Hepatocyte (in vitro differentiated cells): ENCODE measurements around the gene EHBP1. TPM values are rescaled to one million over a fixed set of nuclear protein-coding genes. Genes with fewer than 3 reads are reported as not detected.
"Not testable (repeated sequence)": the region's sequence is repeated elsewhere in the genome, so short reads cannot be mapped to it uniquely, and the experiment has no call there.

Experiments used
- DNase-seq: peaks from one replicate; pipeline ENCODE4 v3.0.0-alpha.2; 2016; ENCODE audit warnings: low spot score
- H2AFZ ChIP-seq: fragments of 200-600 bp; sonication (generic); 2 replicates; pipeline ENCODE4 v1.6.0; 2016; ENCODE audit warnings: antibody characterized with exemption, mild to moderate bottlenecking
- H3K27ac ChIP-seq: fragments of 200-600 bp; sonication (generic); 2 replicates; pipeline ENCODE4 v1.5.1; 2016; ENCODE audit warnings: mild to moderate bottlenecking
- H3K27me3 ChIP-seq: fragments of 200-600 bp; sonication (generic); 2 replicates; pipeline ENCODE4 v1.6.1; 2016
- H3K36me3 ChIP-seq: fragments of 200-600 bp; sonication (generic); replicated peaks from 2 replicates; pipeline ENCODE4 v1.5.1; 2016; ENCODE audit warnings: low read depth; ENCODE audit not compliant: insufficient read depth
- H3K4me1 ChIP-seq: fragments of 200-600 bp; sonication (generic); 2 replicates; pipeline ENCODE4 v1.5.1; 2016; ENCODE audit warnings: mild to moderate bottlenecking, moderate library complexity; ENCODE audit not compliant: insufficient read depth
- H3K4me2 ChIP-seq: fragments of 200-600 bp; sonication (generic); 2 replicates; pipeline ENCODE4 v1.6.0; 2016
- H3K4me3 ChIP-seq: fragments of 200-600 bp; sonication (generic); 2 replicates; pipeline ENCODE4 v1.5.1; 2016; ENCODE audit warnings: mild to moderate bottlenecking
- H3K79me2 ChIP-seq: fragments of 200-600 bp; sonication (generic); 2 replicates; pipeline ENCODE4 v1.6.0; 2017; ENCODE audit warnings: mild to moderate bottlenecking
- H3K9me2 ChIP-seq: fragments of 200-600 bp; sonication (generic); replicated peaks from 2 replicates; pipeline ENCODE4 v1.6.0; 2017; ENCODE audit warnings: mild to moderate bottlenecking; ENCODE audit not compliant: insufficient read depth
- H3K9me3 ChIP-seq: fragments of 200-600 bp; sonication (generic); 2 replicates; pipeline ENCODE4 v1.5.1; 2016; ENCODE audit warnings: low read depth, mild to moderate bottlenecking
- H4K20me1 ChIP-seq: fragments of 200-600 bp; sonication (generic); 2 replicates; pipeline ENCODE4 v1.6.0; 2016; ENCODE audit warnings: mild to moderate bottlenecking; ENCODE audit not compliant: insufficient read depth, poor library complexity, severe bottlenecking
- EZH2 ChIP-seq: fragments of 200-600 bp; sonication (generic); IDR thresholded peaks from 2 replicates; pipeline ENCODE4 v1.6.1; 2016; ENCODE audit warnings: antibody characterized with exemption, mild to moderate bottlenecking, borderline replicate concordance
- EZH2phosphoT487 ChIP-seq: fragments of 200-600 bp; sonication (generic); IDR thresholded peaks from one replicate; pipeline ENCODE4 v1.6.1; 2018; ENCODE audit warnings: antibody characterized with exemption, mild to moderate bottlenecking, low read depth, moderate library complexity; ENCODE audit not compliant: unreplicated experiment, severe bottlenecking
- WGBS: methylation state at CpG from one replicate; pipeline ENCODE4 v1.1.6; 2016; ENCODE audit warnings: low lambda C conversion rate; ENCODE audit errors: missing lambda C conversion rate; 5-methylcytosine and 5-hydroxymethylcytosine counted together
- polyA plus RNA-seq: library from polyadenylated mRNA; unstranded; fragments of >200 nt; fragmentation: Nextera tagmentation; extraction: Ambion mirVana; gene quantifications from 2 replicates; pipeline ENCODE4 v1.2.1, GENCODE V29; 2016
- total RNA-seq: library from RNA; depleted of rRNA; stranded (reverse); fragments of >200 nt; gene quantifications from 2 replicates; pipeline ENCODE4 v1.2.3, GENCODE V29; 2014
- TF ChIP-seq, protein P1 (sequence below): fragments of 200-600 bp; sonication (generic); IDR thresholded peaks from 2 replicates; pipeline ENCODE4 v1.5.1; 2016; ENCODE audit warnings: antibody characterized with exemption, mild to moderate bottlenecking; ENCODE audit not compliant: poor library complexity

EHBP1 gene
- total and polyA plus RNA-seq, 2 experiments from 2014 or later, result 11.4 to 34.6 TPM

DNA sequence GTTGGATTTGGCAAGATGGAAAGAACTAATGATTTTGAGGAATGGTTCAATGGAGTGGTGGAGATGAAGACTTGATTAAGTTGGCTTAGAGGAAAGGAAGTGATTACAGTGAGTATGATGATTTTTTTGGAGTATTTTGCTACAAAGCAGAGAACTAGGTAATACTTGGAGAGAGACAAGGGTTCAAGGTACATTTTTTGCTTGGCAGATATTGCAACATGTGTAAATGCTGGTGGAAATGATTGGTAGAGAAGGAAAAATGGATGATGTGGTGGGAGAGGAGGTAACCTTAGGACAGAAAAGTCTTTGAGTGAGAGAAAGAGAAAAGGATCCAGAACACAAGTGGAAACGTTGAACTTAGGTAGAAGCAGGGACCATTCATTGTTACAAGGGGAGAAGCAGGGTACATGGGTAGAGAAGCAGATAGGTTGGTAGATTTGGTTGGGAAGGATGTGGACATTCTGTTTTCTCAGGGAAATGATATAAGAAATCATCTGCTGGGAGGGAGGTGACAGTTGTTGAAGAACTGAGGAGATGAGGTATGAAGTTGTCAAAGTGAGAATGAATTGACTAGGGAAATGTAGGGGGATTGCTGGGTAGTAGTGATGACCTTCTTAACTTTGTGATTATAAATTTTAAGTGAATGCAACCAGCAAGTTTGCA is 6.5 kb downstream of the EHBP1 start:
- Histone ChIP-seq H3K9me2 (no peaks in the 10 kb centered on the region), H3K79me2 (peaks cover 95% of the 10 kb centered on the region), H3K4me1 (peaks cover 12% of the 10 kb centered on the region), H3K27ac (no peak overlapping the region), H3K4me2 (no peak overlapping the region), H3K36me3 (no peaks in the 10 kb centered on the region), H3K4me3 (no peak overlapping the region), H2AFZ (no peak overlapping the region), H3K9me3 (no peaks in the 10 kb centered on the region), H4K20me1 (no peaks in the 10 kb centered on the region), H3K27me3 (no peaks in the 10 kb centered on the region)
- WGBS, result 88% methylated on average over 1 of the region's 1 CpG
- DNase-seq, result no peak
- TF ChIP-seq EZH2, result no peak
- TF ChIP-seq, protein P1, sequence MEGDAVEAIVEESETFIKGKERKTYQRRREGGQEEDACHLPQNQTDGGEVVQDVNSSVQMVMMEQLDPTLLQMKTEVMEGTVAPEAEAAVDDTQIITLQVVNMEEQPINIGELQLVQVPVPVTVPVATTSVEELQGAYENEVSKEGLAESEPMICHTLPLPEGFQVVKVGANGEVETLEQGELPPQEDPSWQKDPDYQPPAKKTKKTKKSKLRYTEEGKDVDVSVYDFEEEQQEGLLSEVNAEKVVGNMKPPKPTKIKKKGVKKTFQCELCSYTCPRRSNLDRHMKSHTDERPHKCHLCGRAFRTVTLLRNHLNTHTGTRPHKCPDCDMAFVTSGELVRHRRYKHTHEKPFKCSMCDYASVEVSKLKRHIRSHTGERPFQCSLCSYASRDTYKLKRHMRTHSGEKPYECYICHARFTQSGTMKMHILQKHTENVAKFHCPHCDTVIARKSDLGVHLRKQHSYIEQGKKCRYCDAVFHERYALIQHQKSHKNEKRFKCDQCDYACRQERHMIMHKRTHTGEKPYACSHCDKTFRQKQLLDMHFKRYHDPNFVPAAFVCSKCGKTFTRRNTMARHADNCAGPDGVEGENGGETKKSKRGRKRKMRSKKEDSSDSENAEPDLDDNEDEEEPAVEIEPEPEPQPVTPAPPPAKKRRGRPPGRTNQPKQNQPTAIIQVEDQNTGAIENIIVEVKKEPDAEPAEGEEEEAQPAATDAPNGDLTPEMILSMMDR, result no peak

DNA sequence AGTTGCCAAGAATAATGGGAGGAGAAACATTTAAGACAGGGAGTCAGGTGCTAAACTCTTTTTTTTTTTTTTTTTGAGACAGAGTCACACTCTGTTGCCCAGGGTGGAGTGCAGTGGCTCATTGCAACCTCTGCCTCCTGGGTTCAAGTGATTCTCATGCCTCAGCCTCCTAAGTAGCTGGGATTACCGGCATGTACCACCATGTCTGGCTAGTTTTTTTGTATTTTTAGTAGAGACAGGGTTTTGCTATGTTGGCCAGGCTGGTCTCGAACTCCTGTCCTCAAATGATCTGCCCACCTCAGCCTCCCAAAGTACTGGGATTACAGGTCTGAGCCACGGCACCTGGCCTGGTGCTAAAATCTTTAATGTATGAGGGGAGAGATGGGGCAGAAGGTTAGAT is 7.7 kb downstream of the EHBP1 start:
- DNase-seq, H3K4me2 ChIP-seq: not testable (repeated sequence)

DNA sequence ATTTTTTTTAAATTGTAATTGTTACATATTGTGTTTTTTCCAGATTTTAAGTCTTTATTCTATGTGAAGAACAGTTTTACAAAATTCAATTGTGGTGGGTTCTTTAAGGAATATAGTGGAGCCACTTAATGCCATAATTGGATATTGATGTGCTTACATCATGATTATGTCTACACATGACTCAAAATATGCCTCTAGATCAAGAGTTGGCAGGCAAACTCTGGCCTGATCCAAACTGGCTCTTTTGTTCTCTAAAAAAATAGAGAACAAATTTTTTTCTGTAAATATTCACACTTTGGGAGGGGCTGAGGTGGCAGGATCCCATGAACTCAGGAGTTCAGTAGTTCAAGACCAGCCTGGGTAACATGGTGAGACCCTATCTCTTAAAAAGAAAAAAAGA is 8.3 kb downstream of the EHBP1 start:
- no peak overlapping the region for H3K4me2 ChIP-seq
- no peaks in the 10 kb centered on the region for H4K20me1 ChIP-seq

More for the DNA sequence above, 7.7 kb downstream of the EHBP1 start:
- H3K36me3 ChIP-seq, H3K9me3 ChIP-seq, H3K27me3 ChIP-seq, H3K4me3 ChIP-seq, H2AFZ ChIP-seq, H3K4me1 ChIP-seq, H3K27ac ChIP-seq, H3K9me2 ChIP-seq, H4K20me1 ChIP-seq: not testable (repeated sequence)
- H3K79me2 ChIP-seq, result peaks cover 94% of the 10 kb centered on the region
- WGBS, result 95% methylated on average over 3 of the region's 3 CpGs

DNA sequence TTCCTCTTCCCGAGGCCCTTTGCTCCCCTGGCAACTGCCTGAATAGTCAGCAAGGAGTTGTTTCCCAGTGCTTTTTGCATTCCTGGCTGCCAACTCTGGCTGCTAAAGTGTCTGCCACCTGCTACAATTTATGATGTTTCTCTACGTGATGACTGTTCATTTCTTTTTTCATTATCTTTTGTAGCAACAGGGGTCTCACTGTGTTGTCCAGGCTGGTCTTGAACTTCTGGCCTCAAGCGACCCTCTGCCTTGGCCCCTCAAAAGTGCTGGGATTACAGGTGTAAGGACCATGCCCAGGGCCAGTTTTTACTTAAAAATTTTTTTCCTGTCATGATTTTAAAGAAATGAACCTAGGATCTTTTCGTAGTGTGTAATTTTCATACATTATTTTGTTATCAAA is 11.3 kb downstream of the EHBP1 start:
- Histone ChIP-seq H2AFZ (no peak overlapping the region), H3K4me2 (no peak overlapping the region), H3K36me3 (no peaks in the 10 kb centered on the region), H3K27me3 (no peaks in the 10 kb centered on the region), H3K9me3 (no peaks in the 10 kb centered on the region), H3K4me1 (no peaks in the 10 kb centered on the region), H3K27ac (no peak overlapping the region), H3K9me2 (no peaks in the 10 kb centered on the region), H4K20me1 (no peaks in the 10 kb centered on the region), H3K79me2 (peaks cover 93% of the 10 kb centered on the region), H3K4me3 (no peak overlapping the region)
- TF ChIP-seq EZH2 (no peak), EZH2phosphoT487 (no peak)
- TF ChIP-seq, protein P1, result no peak
- DNase-seq, result no peak
- WGBS, result 88% methylated on average over 4 of the region's 4 CpGs

More for the DNA sequence above, 8.3 kb downstream of the EHBP1 start:
- Histone ChIP-seq H3K9me2 (no peaks in the 10 kb centered on the region), H3K4me1 (no peaks in the 10 kb centered on the region), H3K9me3 (no peaks in the 10 kb centered on the region), H2AFZ (no peak overlapping the region), H3K27me3 (no peaks in the 10 kb centered on the region), H3K36me3 (no peaks in the 10 kb centered on the region), H3K79me2 (peaks cover 94% of the 10 kb centered on the region), H3K27ac (no peak overlapping the region), H3K4me3 (no peak overlapping the region)
- no peak for DNase-seq
- TF ChIP-seq, protein P1, result no peak
- TF ChIP-seq EZH2, result no peak
- TF ChIP-seq EZH2phosphoT487, result no peak
